Activated CD4-positive, alpha-beta memory T cell treated with anti-CD3 and anti-CD28 coated beads for 36 hours (primary cell): ENCODE data around the gene HYCC1. TPM values are rescaled to one million over a fixed set of nuclear protein-coding genes. Genes with fewer than 3 reads are reported as not detected.
A peak's percentile ranks its signal among the peaks of the same experiment; 100 is the strongest.
"Not testable (repeated sequence)": the region's sequence is repeated elsewhere in the genome, so short reads cannot be mapped to it uniquely, and the experiment has no call there.

Experiments used
- CTCF ChIA-PET: fragments of 350-600 bp; sonication (Branson Sonifier 250); formaldehyde crosslinking; loops from one replicate; lab custom pipeline; 2021; ENCODE audit warnings: antibody characterized with exemption, inconsistent platforms; lab: Charles Lee
- POLR2A ChIA-PET: fragments of 350-600 bp; sonication (Branson Sonifier 250); formaldehyde crosslinking; loops from one replicate; lab custom pipeline; 2021; ENCODE audit warnings: antibody characterized with exemption; lab: Charles Lee
- DNase-seq: peaks from one replicate; pipeline ENCODE4 v3.0.0-alpha.2; 2020
- H3K27ac Mint-ChIP-seq: one replicate; pipeline ENCODE4 v1.8.0; 2021; ENCODE audit warnings: mixed read lengths
- H3K27me3 Mint-ChIP-seq: one replicate; pipeline ENCODE4 v1.8.0; 2021; ENCODE audit warnings: mixed read lengths
- H3K36me3 Mint-ChIP-seq: one replicate; pipeline ENCODE4 v1.8.0; 2021; ENCODE audit warnings: mixed read lengths
- H3K4me1 Mint-ChIP-seq: one replicate; pipeline ENCODE4 v1.8.0; 2021; ENCODE audit warnings: low read depth, mixed read lengths
- H3K4me3 Mint-ChIP-seq: one replicate; pipeline ENCODE4 v1.8.0; 2021; ENCODE audit warnings: mild to moderate bottlenecking, mixed read lengths
- H3K9me3 Mint-ChIP-seq: one replicate; pipeline ENCODE4 v1.8.0; 2021; ENCODE audit warnings: mixed read lengths
- intact Hi-C: fragments of 100-400 bp; cut with micrococcal nuclease; formaldehyde crosslinking; loops from one replicate; pipeline ENCODE4 v1.15.1; 2023
- total RNA-seq, 2 experiments: library from RNA; stranded (reverse); gene quantifications; one replicate each; pipeline ENCODE4 v1.2.3, GENCODE V29; 2021

The HYCC1 gene
- total RNA-seq, 2 experiments from 2014 or later = 20.7 to 23.9 TPM

GRCh38 chr7:23035542-23036371 lies 21.8 kb upstream of the HYCC1 start:
- POLR2A ChIA-PET, H3K4me3 Mint-ChIP-seq, CTCF ChIA-PET, H3K36me3 Mint-ChIP-seq, H3K9me3 Mint-ChIP-seq, H3K27ac Mint-ChIP-seq, intact Hi-C loops, H3K4me1 Mint-ChIP-seq, DNase-seq: not testable (repeated sequence)
- H3K27me3 Mint-ChIP-seq = peaks cover 13% of the 10 kb centered on the region

DNA sequence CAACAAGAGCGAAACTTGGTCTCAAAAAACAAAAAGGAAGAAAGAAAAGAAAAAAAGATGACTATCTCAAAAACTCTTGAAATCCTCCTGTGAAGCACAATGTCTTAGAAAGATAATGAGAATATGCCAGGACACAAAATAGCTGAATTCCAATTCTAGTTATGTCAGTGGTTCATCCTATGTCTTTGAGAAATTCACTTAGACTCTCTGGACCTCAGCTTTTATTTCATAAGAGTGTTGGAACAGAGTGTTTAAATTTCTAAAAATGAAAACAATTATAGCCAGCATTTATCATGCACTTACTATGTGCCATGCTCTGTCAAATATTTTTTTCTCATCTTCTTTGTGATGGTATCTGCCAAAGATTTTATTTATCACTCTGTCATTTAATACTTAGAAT lies 13.3 kb upstream of the HYCC1 start:
- H3K27ac Mint-ChIP-seq = no peak overlapping the region
- CTCF ChIA-PET = no interaction called here
- no peak overlapping the region for H3K4me3 Mint-ChIP-seq
- intact Hi-C loops = no loop called here
- H3K27me3 Mint-ChIP-seq = peaks cover 2% of the 10 kb centered on the region
- H3K9me3 Mint-ChIP-seq = no peaks in the 10 kb centered on the region
- no peaks in the 10 kb centered on the region for H3K36me3 Mint-ChIP-seq
- H3K4me1 Mint-ChIP-seq = peaks cover 6% of the 10 kb centered on the region
- no peak for DNase-seq
- POLR2A ChIA-PET = no interaction called here

DNA sequence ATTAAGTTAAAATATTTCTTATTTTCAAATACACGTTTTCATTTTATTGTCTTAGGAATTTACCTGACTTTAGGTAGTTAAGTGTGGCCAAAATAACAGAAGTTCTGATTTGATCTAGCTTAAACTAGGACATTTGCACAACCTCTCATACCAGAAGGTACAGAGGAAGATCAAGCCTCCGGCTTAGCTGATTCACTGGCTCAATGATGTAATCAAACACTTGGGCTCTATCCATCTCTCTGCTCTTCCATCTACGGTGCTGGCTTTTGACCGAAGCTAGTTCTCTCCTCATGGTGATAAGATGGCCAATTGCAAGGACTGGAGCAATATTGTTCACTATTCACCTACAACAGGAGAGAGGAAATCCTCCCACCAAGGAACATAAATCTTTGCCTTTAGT lies 12.2 kb upstream of the HYCC1 start:
- ChIA-PET POLR2A (no interaction called here), CTCF (interaction anchor here (0.6 to 1.2 kb wide), 5 partner anchors 11 to 244 kb away, joined by 3 to 4 read pairs (median 3); no protein-coding TSS in a partner anchor)
- Mint-ChIP-seq H3K4me3 (no peak overlapping the region), H3K4me1 (peaks cover 16% of the 10 kb centered on the region), H3K27ac (no peak overlapping the region), H3K36me3 (no peaks in the 10 kb centered on the region), H3K9me3 (no peaks in the 10 kb centered on the region), H3K27me3 (peaks cover 3% of the 10 kb centered on the region)
- intact Hi-C loops = no loop called here
- no peak for DNase-seq

DNA sequence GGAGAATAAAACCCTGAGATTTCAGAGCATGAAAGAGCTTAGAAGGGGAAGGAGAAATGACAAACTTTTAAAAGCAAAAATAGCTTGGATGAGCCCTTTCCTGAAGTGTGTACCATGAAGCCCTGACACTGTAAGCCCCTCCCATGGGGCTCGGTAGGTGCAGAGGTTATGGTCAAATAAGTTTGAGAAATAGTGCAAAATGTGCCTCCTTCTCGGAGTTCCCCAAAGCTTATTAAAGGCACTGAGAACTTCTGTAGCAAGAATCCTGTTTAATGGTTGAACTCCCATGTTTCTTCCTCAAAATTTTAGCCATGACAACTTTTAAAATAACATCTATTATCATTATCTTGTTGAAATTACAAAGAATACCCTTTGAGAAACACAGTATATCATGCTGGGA lies 10.5 kb upstream of the HYCC1 start:
- Mint-ChIP-seq H3K9me3 (no peaks in the 10 kb centered on the region), H3K27ac (no peak overlapping the region), H3K36me3 (no peaks in the 10 kb centered on the region), H3K27me3 (peaks cover 3% of the 10 kb centered on the region), H3K4me1 (peaks cover 28% of the 10 kb centered on the region), H3K4me3 (no peak overlapping the region)
- intact Hi-C loops = no loop called here
- ChIA-PET POLR2A (no interaction called here), CTCF (no interaction called here)
- no peak for DNase-seq

DNA sequence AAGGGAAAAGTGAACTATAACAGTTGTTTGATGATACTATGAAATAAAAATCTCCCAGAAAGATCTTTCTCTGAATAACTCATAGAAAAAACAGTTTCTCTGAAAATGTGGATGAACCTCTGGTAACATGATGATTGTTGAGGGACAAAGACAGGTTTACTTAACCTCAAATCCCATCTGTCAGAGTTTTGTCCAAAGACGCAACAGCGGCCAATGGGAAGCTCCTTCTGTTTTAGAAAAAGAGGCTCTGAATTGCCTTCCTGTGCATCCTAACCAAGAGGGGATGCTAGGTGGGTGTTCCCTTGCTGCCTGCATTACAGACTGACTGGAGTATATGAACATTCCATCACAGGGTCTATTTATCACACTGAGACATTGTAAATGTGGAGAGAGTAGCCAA lies 8.9 kb upstream of the HYCC1 start:
- CTCF ChIA-PET = interaction anchor here (0.7 to 0.8 kb wide), 2 partner anchors 31 to 32 kb away, joined by 3 read pairs; no protein-coding TSS in a partner anchor
- H3K9me3 Mint-ChIP-seq = no peaks in the 10 kb centered on the region

GRCh38 chr7:23022258-23022769 lies 8.4 kb upstream of the HYCC1 start:
- ChIA-PET CTCF (interaction anchor here (0.7 to 2.1 kb wide), 3 partner anchors 32 to 63 kb away, joined by 3 to 6 read pairs (median 3); no protein-coding TSS in a partner anchor), POLR2A (no interaction called here)
- no peak overlapping the region for H3K4me3 Mint-ChIP-seq
- DNase-seq = no peak
- peaks cover 30% of the 10 kb centered on the region for H3K4me1 Mint-ChIP-seq
- intact Hi-C loops = no loop called here
- H3K9me3 Mint-ChIP-seq = no peaks in the 10 kb centered on the region
- H3K36me3 Mint-ChIP-seq = no peaks in the 10 kb centered on the region
- peaks cover 3% of the 10 kb centered on the region for H3K27me3 Mint-ChIP-seq
- H3K27ac Mint-ChIP-seq = no peak overlapping the region

More for the DNA sequence above, 8.9 kb upstream of the HYCC1 start:
- POLR2A ChIA-PET = no interaction called here
- no peak for DNase-seq
- H3K4me3 Mint-ChIP-seq = no peak overlapping the region
- no peaks in the 10 kb centered on the region for H3K36me3 Mint-ChIP-seq
- H3K4me1 Mint-ChIP-seq = peaks cover 28% of the 10 kb centered on the region
- intact Hi-C loops = no loop called here
- no peak overlapping the region for H3K27ac Mint-ChIP-seq
- peaks cover 3% of the 10 kb centered on the region for H3K27me3 Mint-ChIP-seq

GRCh38 chr7:23021596-23021995 lies 7.7 kb upstream of the HYCC1 start:
- Mint-ChIP-seq H3K27me3 (peaks cover 3% of the 10 kb centered on the region), H3K4me3 (no peak overlapping the region), H3K9me3 (no peaks in the 10 kb centered on the region), H3K27ac (peak overlapping the region; percentile 71), H3K4me1 (peaks cover 32% of the 10 kb centered on the region), H3K36me3 (no peaks in the 10 kb centered on the region)
- ChIA-PET POLR2A (interaction anchor here (0.7 to 1.3 kb wide), 2 partner anchors 346 to 671 kb away, joined by 4 read pairs; no protein-coding TSS in a partner anchor), CTCF (interaction anchor here (2.1 to 2.5 kb wide), 2 partner anchors 34 to 64 kb away, joined by 6 to 12 read pairs; no protein-coding TSS in a partner anchor)
- intact Hi-C loops = no loop called here
- no peak for DNase-seq

GRCh38 chr7:23020742-23021401 lies 6.9 kb upstream of the HYCC1 start:
- Mint-ChIP-seq H3K9me3 (no peaks in the 10 kb centered on the region), H3K36me3 (no peaks in the 10 kb centered on the region), H3K4me3 (no peak overlapping the region), H3K27ac (peak overlapping the region; percentile 71), H3K27me3 (peaks cover 3% of the 10 kb centered on the region), H3K4me1 (peaks cover 35% of the 10 kb centered on the region)
- POLR2A ChIA-PET = interaction anchor here (0.7 to 1.3 kb wide), 2 partner anchors 345 to 672 kb away, joined by 4 read pairs; no protein-coding TSS in a partner anchor
- CTCF ChIA-PET = interaction anchor here (2.1 to 2.5 kb wide), 2 partner anchors 34 to 65 kb away, joined by 6 to 12 read pairs; no protein-coding TSS in a partner anchor
- intact Hi-C loops = no loop called here
- DNase-seq = peak; percentile 27

- ChIA-PET POLR2A (no interaction called here), CTCF (interaction anchor here (1.4 kb wide), 1 partner anchor 37 kb away, joined by 5 read pairs; no protein-coding TSS in a partner anchor)
- Mint-ChIP-seq H3K27me3 (peaks cover 3% of the 10 kb centered on the region), H3K27ac (no peak overlapping the region), H3K4me3 (no peak overlapping the region), H3K9me3 (no peaks in the 10 kb centered on the region), H3K4me1 (peaks cover 43% of the 10 kb centered on the region), H3K36me3 (peaks cover 3% of the 10 kb centered on the region)
- intact Hi-C loops = loop anchor here (10.0 kb wide), 2 partner anchors 576 to 1074 kb away; partner anchors contain the start of genes CCDC126 and CDCA7L
- DNase-seq = no peak
These were observed 4.8 kb upstream of the HYCC1 start for GRCh38 chr7:23018750-23019149.

- Mint-ChIP-seq H3K4me1 (peaks cover 37% of the 10 kb centered on the region), H3K4me3 (no peak overlapping the region), H3K27ac (no peak overlapping the region), H3K36me3 (peaks cover 3% of the 10 kb centered on the region), H3K9me3 (no peaks in the 10 kb centered on the region), H3K27me3 (peaks cover 2% of the 10 kb centered on the region)
- intact Hi-C loops = loop anchor here (10.0 kb wide), 2 partner anchors 577 to 1073 kb away; partner anchors contain the start of genes CCDC126 and CDCA7L
- no peak for DNase-seq
- ChIA-PET CTCF (no interaction called here), POLR2A (no interaction called here)
These were observed 3.4 kb upstream of the HYCC1 start for GRCh38 chr7:23017309-23017708.

- ChIA-PET POLR2A (no interaction called here), CTCF (interaction anchor here (1.6 kb wide), 1 partner anchor 39 kb away, joined by 9 read pairs; no protein-coding TSS in a partner anchor)
- Mint-ChIP-seq H3K27me3 (no peaks in the 10 kb centered on the region), H3K4me3 (no peak overlapping the region), H3K27ac (no peak overlapping the region), H3K4me1 (peaks cover 30% of the 10 kb centered on the region), H3K9me3 (no peaks in the 10 kb centered on the region), H3K36me3 (peaks cover 3% of the 10 kb centered on the region)
- no peak for DNase-seq
- intact Hi-C loops = loop anchor here (10.0 kb wide), 2 partner anchors 578 to 1072 kb away; partner anchors contain the start of genes CCDC126 and CDCA7L
These were observed 2.7 kb upstream of the HYCC1 start for GRCh38 chr7:23016345-23017253.
